ENCODE results near the gene KIRREL3.

Gene KIRREL3

GRCh38 chr11:126437731-126438130 is 562.8 kb downstream of the KIRREL3 start:
- H3K4me3 ChIP-seq (ENCODE audit: low read depth, low read length): no peak overlapping the region
- no peak for TF ChIP-seq CTCF (IDR thresholded peaks at IDR 0.05; ENCODE audit: borderline replicate concordance, insufficient read depth, low read depth, low read length)

- H3K4me3 ChIP-seq (ENCODE audit: low read depth, low read length): no peak overlapping the region
- TF ChIP-seq CTCF (IDR thresholded peaks at IDR 0.05; ENCODE audit: borderline replicate concordance, insufficient read depth, low read depth, low read length): no peak
These were observed 564.3 kb downstream of the KIRREL3 start for GRCh38 chr11:126436209-126436755.

- H3K4me3 ChIP-seq (ENCODE audit: low read depth, low read length): no peak overlapping the region
- no peak for TF ChIP-seq CTCF (IDR thresholded peaks at IDR 0.05; ENCODE audit: borderline replicate concordance, insufficient read depth, low read depth, low read length)
These were observed 565.6 kb downstream of the KIRREL3 start for GRCh38 chr11:126434950-126435335.

- no peak for TF ChIP-seq CTCF (IDR thresholded peaks at IDR 0.05; ENCODE audit: borderline replicate concordance, insufficient read depth, low read depth, low read length)
- H3K4me3 ChIP-seq (ENCODE audit: low read depth, low read length): no peak overlapping the region
These were observed 566.3 kb downstream of the KIRREL3 start for GRCh38 chr11:126433989-126434949.

- H3K4me3 ChIP-seq (ENCODE audit: low read depth, low read length): no peak overlapping the region
- TF ChIP-seq CTCF (IDR thresholded peaks at IDR 0.05; ENCODE audit: borderline replicate concordance, insufficient read depth, low read depth, low read length): no peak
These were observed 567.2 kb downstream of the KIRREL3 start for GRCh38 chr11:126433244-126433846.

- no peak for TF ChIP-seq CTCF (IDR thresholded peaks at IDR 0.05; ENCODE audit: borderline replicate concordance, insufficient read depth, low read depth, low read length)
- no peak overlapping the region for H3K4me3 ChIP-seq (ENCODE audit: low read depth, low read length)
These were observed 568.0 kb downstream of the KIRREL3 start for GRCh38 chr11:126432525-126432924.

Data from GM12875 (cell line).